Neural cell (in vitro differentiated cells): ENCODE data around the gene HES6.

Source experiments
- CTCF ChIP-seq: fragments of 450-650 bp; IDR thresholded peaks from 2 replicates; pipeline ENCODE4 v1.5.1; 2014; ENCODE audit warnings: antibody characterized with exemption, mild to moderate bottlenecking, moderate library complexity; ENCODE audit not compliant: poor library complexity, severe bottlenecking
- EP300 ChIP-seq: fragments of 450-650 bp; conservative IDR thresholded peaks from 2 replicates; pipeline ENCODE4 v1.6.1; 2014; ENCODE audit warnings: antibody characterized with exemption, mild to moderate bottlenecking, moderate library complexity; ENCODE audit not compliant: poor library complexity, severe bottlenecking
- EZH2 ChIP-seq: fragments of 200-600, 300-800 bp; shearing (Covaris generic), sonication (generic); IDR thresholded peaks from 2 replicates; pipeline ENCODE4 v1.6.1; 2014; ENCODE audit warnings: antibody characterized with exemption, low read length, borderline replicate concordance, mild to moderate bottlenecking; ENCODE audit not compliant: insufficient read depth, poor library complexity, severe bottlenecking
- MXI1 ChIP-seq: fragments of 450-650 bp; conservative IDR thresholded peaks from 2 replicates; pipeline ENCODE4 v1.6.1; 2014; ENCODE audit warnings: antibody characterized with exemption, mild to moderate bottlenecking; ENCODE audit not compliant: poor library complexity, severe bottlenecking
- POLR2AphosphoS5 ChIP-seq: IDR thresholded peaks from 2 replicates; pipeline ENCODE4 v1.6.1; 2012
- RAD21 ChIP-seq: fragments of 450-650 bp; conservative IDR thresholded peaks from 2 replicates; pipeline ENCODE4 v1.6.1; 2014; ENCODE audit warnings: antibody characterized with exemption, mild to moderate bottlenecking, moderate library complexity
- REST ChIP-seq: IDR thresholded peaks from 2 replicates; pipeline ENCODE4 v1.6.1; 2012; ENCODE audit warnings: borderline replicate concordance
- SMC3 ChIP-seq: fragments of 450-650 bp; conservative IDR thresholded peaks from 2 replicates; pipeline ENCODE4 v1.6.1; 2014; ENCODE audit warnings: antibody characterized with exemption, mild to moderate bottlenecking, moderate library complexity; ENCODE audit not compliant: poor library complexity

- no peak for TF ChIP-seq CTCF
- TF ChIP-seq EP300, result no peak
- no peak for TF ChIP-seq RAD21
- TF ChIP-seq POLR2AphosphoS5, result no peak
- TF ChIP-seq REST, result no peak
- TF ChIP-seq SMC3, result no peak
- TF ChIP-seq EZH2, result no peak
- TF ChIP-seq MXI1, result no peak
Measured at GRCh38 chr2:238241970-238242369, 2.1 kb upstream of the HES6 start.
